ENCODE measurements around the gene CYSTM1.

- TF ChIP-seq CTCF (IDR thresholded peaks at IDR 0.05) (no peak), POLR2A (IDR thresholded peaks at IDR 0.05) (no peak)
These were observed 75.4 kb downstream of the CYSTM1 start for GRCh38 chr5:140250386-140250785.
